HepG2 (cell line): ENCODE measurements around the gene TLCD1. TPM values are rescaled to one million over a fixed set of nuclear protein-coding genes. Genes with fewer than 3 reads are reported as not detected.
A peak's percentile ranks its signal among the peaks of the same experiment; 100 is the strongest.

Experiments
- ATAC-seq: fragments of 200-7000 bp; cut with Tn5 transposase; 3 replicates; pipeline ENCODE4 v1.9.1; 2020; ENCODE audit warnings: mild to moderate bottlenecking, moderate library complexity
- BruUV-seq: library from RNA; stranded (reverse); fragments of 400-500 nt; replicated peaks from 2 replicates; lab custom pipeline; 2021; lab: Mats Ljungman, UMichigan
- CTCF ChIA-PET: fragments of 300-600 bp; formaldehyde crosslinking; extraction: SDS; loops from one replicate; lab custom pipeline; 2021; ENCODE audit warnings: low total read pairs, inconsistent platforms, low intra/inter-chr PET ratio; lab: Yijun Ruan, JAX
- POLR2A ChIA-PET: fragments of 350-600 bp; sonication (Branson Sonifier 250); formaldehyde crosslinking; loops from one replicate; lab custom pipeline; 2020; ENCODE audit warnings: antibody characterized with exemption, inconsistent platforms; lab: Yijun Ruan, JAX
- DNase-seq: peaks from one replicate; pipeline ENCODE4 v3.0.0-alpha.2; 2015; ENCODE audit warnings: low spot score
- FAIRE-seq: peaks from 3 replicates; lab custom pipeline; 2011; peaks lifted over from hg19 to GRCh38; lab: Jason Lieb, UNC
- H2AFZ ChIP-seq: one replicate; pipeline ENCODE4 v1.6.1; 2011; ENCODE audit warnings: low read length, inconsistent platforms
- H3K27ac ChIP-seq: fragments of 300-600 bp; 3 replicates; pipeline ENCODE4 v1.8.0; 2011; ENCODE audit warnings: mixed run types, mild to moderate bottlenecking, mixed read lengths, low read length, inconsistent platforms; ENCODE audit not compliant: insufficient read depth; ENCODE audit errors: extremely low read length
- H3K27me3 ChIP-seq, 2 experiments: fragments of 200-600 bp in 1 of 2; 2 replicates in 1 of 2; 3 replicates in 1 of 2; pipeline versions ENCODE4 v1.6.0 to v1.8.0; 2011; ENCODE audit warnings: low read length in 2 of 2, mild to moderate bottlenecking in 2 of 2, moderate library complexity in 2 of 2, inconsistent platforms in 1 of 2; ENCODE audit not compliant: insufficient read depth in 2 of 2, control insufficient read depth in 1 of 2
- H3K36me3 ChIP-seq, 2 experiments: fragments of 200-600 bp in 1 of 2; replicated peaks in 1 of 2; 2 replicates in 1 of 2; 3 replicates in 1 of 2; pipeline versions ENCODE4 v1.5.1 to v1.8.0; 2011; ENCODE audit warnings: low read length in 2 of 2, inconsistent platforms in 1 of 2; ENCODE audit not compliant: insufficient read depth in 2 of 2, control insufficient read depth in 1 of 2
- H3K4me1 ChIP-seq: 2 replicates; pipeline ENCODE4 v1.5.1; 2012; ENCODE audit warnings: low read length, inconsistent platforms; ENCODE audit not compliant: insufficient read depth
- H3K4me2 ChIP-seq: 2 replicates; pipeline ENCODE4 v1.6.0; 2011; ENCODE audit warnings: low read depth, low read length, inconsistent platforms
- H3K4me3 ChIP-seq, 3 experiments: fragments of 200-600 bp in 1 of 3; sonication (generic), shearing (Covaris generic) in 1 of 3; replicated peaks in 1 of 3; 2 replicates each; pipeline ENCODE4 v1.5.1; 2011 to 2016; ENCODE audit warnings: low read length in 3 of 3, inconsistent platforms in 2 of 3, low read depth in 2 of 3, mild to moderate bottlenecking in 2 of 3, control low read depth in 1 of 3, mixed read lengths in 1 of 3; ENCODE audit not compliant: insufficient read depth in 1 of 3
- H3K79me2 ChIP-seq: one replicate; pipeline ENCODE4 v1.6.1; 2011; ENCODE audit warnings: low read length, inconsistent platforms; ENCODE audit not compliant: insufficient read depth
- H3K9ac ChIP-seq: 2 replicates; pipeline ENCODE4 v1.6.0; 2011; ENCODE audit warnings: mild to moderate bottlenecking, low read depth, low read length, inconsistent platforms; ENCODE audit not compliant: insufficient read depth
- H3K9me3 ChIP-seq: 2 replicates; pipeline ENCODE4 v1.5.1; 2012; ENCODE audit warnings: mild to moderate bottlenecking, low read length
- H4K20me1 ChIP-seq: 2 replicates; pipeline ENCODE4 v1.6.0; 2011; ENCODE audit warnings: inconsistent platforms, mild to moderate bottlenecking, low read length, moderate library complexity; ENCODE audit not compliant: insufficient read depth
- CBX2 ChIP-seq, 2 experiments: fragments of 200-600 bp in 1 of 2; sonication (generic); formaldehyde crosslinking in 1 of 2; IDR thresholded peaks; 2 replicates each; pipeline versions ENCODE4 v1.7.0 to v1.8.1; 2018 to 2022; ENCODE audit warnings: low read depth in 2 of 2, low read length in 1 of 2, mild to moderate bottlenecking in 1 of 2, missing genetic modification reagents in 1 of 2
- CCAR2 ChIP-seq: fragments of 200-400 bp; formaldehyde crosslinking; optimal IDR thresholded peaks from 2 replicates; pipeline ENCODE3; 2018; ENCODE audit warnings: low read depth, mild to moderate bottlenecking, low read length, moderate library complexity
- HNF4A ChIP-seq: sonication (generic); formaldehyde crosslinking; IDR thresholded peaks from 2 replicates; pipeline ENCODE4 v1.4.0; 2020; ENCODE audit warnings: missing genetic modification reagents
- REXO4 ChIP-seq: sonication (generic); formaldehyde crosslinking; IDR thresholded peaks from 2 replicates; pipeline ENCODE4 v1.8.0; 2022; ENCODE audit warnings: missing genetic modification reagents, mild to moderate bottlenecking, borderline replicate concordance
- TAF1 ChIP-seq: sonication (generic); formaldehyde crosslinking; IDR thresholded peaks from 2 replicates; pipeline ENCODE4 v1.4.0; 2020; ENCODE audit warnings: missing genetic modification reagents
- ZNF17 ChIP-seq: sonication (generic); formaldehyde crosslinking; IDR thresholded peaks from 2 replicates; pipeline ENCODE4 v1.5.0; 2020; ENCODE audit warnings: mild to moderate bottlenecking, missing genetic modification reagents
- ZNF296 ChIP-seq: sonication (generic); formaldehyde crosslinking; conservative IDR thresholded peaks from 2 replicates; pipeline ENCODE4 v1.5.0; 2020; ENCODE audit warnings: mild to moderate bottlenecking, missing genetic modification reagents
- ZNF367 ChIP-seq: sonication (generic); formaldehyde crosslinking; IDR thresholded peaks from 2 replicates; pipeline ENCODE4 v1.4.0; 2020; ENCODE audit warnings: missing genetic modification reagents, borderline replicate concordance
- ZNF589 ChIP-seq: sonication (generic); formaldehyde crosslinking; conservative IDR thresholded peaks from 2 replicates; pipeline ENCODE4 v1.8.0; 2022; ENCODE audit warnings: mild to moderate bottlenecking, moderate library complexity, missing genetic modification reagents
- ZNF616 ChIP-seq: sonication (generic); formaldehyde crosslinking; IDR thresholded peaks from 2 replicates; pipeline ENCODE4 v1.5.0; 2020; ENCODE audit warnings: low read depth, mild to moderate bottlenecking, missing genetic modification reagents
- WGBS: methylation state at CpG from one replicate; pipeline ENCODE4 v1.1.6; 2017; ENCODE audit warnings: low lambda C conversion rate; 5-methylcytosine and 5-hydroxymethylcytosine counted together
- in situ Hi-C: cut with HindIII; loops from 2 replicates; pipeline ENCODE4 v1.10.0; 2017; ENCODE audit warnings: low pct_unique_long_range_greater_than_20kb; ENCODE audit not compliant: extremely low pct_ligation_motif_present
- intact Hi-C: fragments of 100-400 bp; cut with micrococcal nuclease; formaldehyde crosslinking; loops from one replicate; pipeline ENCODE4 v1.10.0; 2022; ENCODE audit not compliant: unreplicated experiment
- polyA plus RNA-seq, 8 experiments: library from polyadenylated mRNA; depleted of rRNA in 3 of 8; stranded (reverse) in 7 of 8; unstranded in 1 of 8; fragments of >200 nt; fragmentation: Illumina TruSeq in 4 of 8; extraction: Trizol in 4 of 8; gene quantifications; 2 replicates each; pipeline versions ENCODE4 v1.2.1 to v1.2.3, GENCODE V29; 2011 to 2016; ENCODE audit warnings: low read depth in 4 of 8, missing spikeins in 1 of 8, mixed read lengths in 1 of 8; ENCODE audit not compliant: insufficient read depth in 1 of 8
- total RNA-seq, 5 experiments: library from RNA; depleted of rRNA; stranded (reverse); fragments of >200 nt; fragmentation: Illumina TruSeq; extraction: Trizol; gene quantifications; 2 replicates each; pipeline ENCODE4 v1.2.3, GENCODE V29; 2016; ENCODE audit warnings: low read depth in 1 of 5
- TF ChIP-seq, protein P1 (sequence below): sonication (generic); formaldehyde crosslinking; IDR thresholded peaks from 2 replicates; pipeline ENCODE4 v1.4.0; 2020; ENCODE audit warnings: missing genetic modification reagents
- TF ChIP-seq, protein P2 (sequence below): sonication (generic); formaldehyde crosslinking; IDR thresholded peaks from 2 replicates; pipeline ENCODE4 v1.4.0; 2020; ENCODE audit warnings: low read depth, missing genetic modification reagents
- TF ChIP-seq, protein P3 (sequence below): sonication (generic); formaldehyde crosslinking; IDR thresholded peaks from 2 replicates; pipeline ENCODE4 v1.9.0; 2021; ENCODE audit warnings: missing genetic modification reagents, mild to moderate bottlenecking, borderline replicate concordance
- TF ChIP-seq, protein P4 (sequence below): sonication (generic); formaldehyde crosslinking; IDR thresholded peaks from 2 replicates; pipeline ENCODE4 v1.4.0; 2020; ENCODE audit warnings: missing genetic modification reagents; ENCODE audit errors: not compliant biosample characterization
- TF ChIP-seq, protein P5 (sequence below): sonication (generic); formaldehyde crosslinking; IDR thresholded peaks from 2 replicates; pipeline ENCODE4 v1.4.0; 2020; ENCODE audit warnings: mild to moderate bottlenecking, missing genetic modification reagents

The TLCD1 gene
- total and polyA plus RNA-seq, 2 of the 13 experiments (the other 11 are each of a cell fraction or from before 2014, with no cell fraction given): 14.9 to 19.6 TPM

DNA sequence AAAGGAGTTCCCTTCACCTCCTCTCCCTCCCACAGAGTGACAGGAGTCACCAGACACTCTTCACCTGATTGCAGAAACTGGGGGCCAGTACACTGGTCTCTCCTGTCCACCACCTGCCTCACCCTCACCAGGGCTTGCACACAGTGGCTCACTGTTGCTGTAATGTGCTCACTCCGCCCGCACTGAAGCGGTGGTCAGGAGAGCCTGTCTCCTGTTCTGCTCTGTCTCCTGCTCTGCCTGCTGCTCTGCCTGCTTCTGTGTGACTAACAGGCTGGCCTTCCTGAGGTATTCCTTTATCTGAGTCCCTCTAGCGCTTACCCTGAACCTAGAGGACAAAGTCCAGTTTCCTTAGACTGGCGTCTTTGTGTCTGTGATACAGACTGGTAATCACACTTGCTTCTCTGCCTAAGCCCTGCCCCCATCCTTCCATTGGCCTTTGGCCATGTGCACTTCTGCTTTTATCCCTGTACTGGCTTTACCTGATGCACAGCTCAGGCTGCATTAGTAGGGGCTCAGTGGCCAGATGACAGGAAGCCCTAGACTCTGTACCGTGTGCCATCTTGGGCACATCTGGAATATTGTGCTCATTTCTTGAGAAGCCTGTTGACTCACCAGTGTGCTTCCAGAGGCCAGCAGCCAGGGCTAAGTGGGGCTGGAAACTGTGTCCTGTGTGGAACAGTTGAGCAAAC is 27.6 kb downstream of the TLCD1 start:
- H3K4me3 ChIP-seq: peak overlapping the region in 1 of 3 experiments; percentile 20; a peak in 1 of 6 replicates
- peak overlapping the region; percentile 91 for H3K27ac ChIP-seq
- peak overlapping the region; percentile 57 for H3K4me2 ChIP-seq
- H2AFZ ChIP-seq: no peak overlapping the region
- no peaks in the 10 kb centered on the region for H3K79me2 ChIP-seq
- intact Hi-C loops (loop anchor here (2.0 to 5.0 kb wide), 2 partner anchors 28 to 36 kb away; partner anchors contain the start of genes SDF2, SUPT6H and TLCD1), in situ Hi-C loops (no loop called here)
- no TSS peak for BruUV-seq
- H4K20me1 ChIP-seq: no peaks in the 10 kb centered on the region
- H3K9me3 ChIP-seq: no peaks in the 10 kb centered on the region
- DNase-seq: peak; percentile 100
- H3K9ac ChIP-seq: peak overlapping the region; percentile 68
- peak; percentile 95 for ATAC-seq
- ChIA-PET POLR2A (interaction anchor here (0.7 to 8.2 kb wide), 18 partner anchors 10 to 328 kb away, joined by 3 to 145 read pairs (median 5); partner anchors contain the start of genes BLTP2, NEK8, PIGS and PROCA1), CTCF (no interaction called here)
- WGBS: 0% methylated on average over 6 of the region's 6 CpGs
- peak; percentile 100 for FAIRE-seq
- peaks cover 46 to 80% of the 10 kb centered on the region in 2 experiments for H3K36me3 ChIP-seq
- peaks cover 72% of the 10 kb centered on the region for H3K4me1 ChIP-seq
- H3K27me3 ChIP-seq: no peaks in the 10 kb centered on the region
- TF ChIP-seq TAF1 (CRISPR knock-in tag) (peak; percentile 77), HNF4A (CRISPR knock-in tag) (peak; percentile 99), ZNF367 (no peak), ZNF616 (no peak), ZNF296 (CRISPR knock-in tag) (no peak), ZNF17 (CRISPR knock-in tag) (no peak), CBX2 (IDR thresholded peaks at IDR 0.05; ENCODE audit: low read depth, low read length) (no peak), CBX2 (CRISPR knock-in tag; IDR thresholded peaks at IDR 0.05; ENCODE audit: low read depth) (no peak), CCAR2 (peak; percentile 53), ZNF589 (CRISPR knock-in tag) (peak; percentile 75), REXO4 (CRISPR knock-in tag) (no peak)
- TF ChIP-seq, protein P1, sequence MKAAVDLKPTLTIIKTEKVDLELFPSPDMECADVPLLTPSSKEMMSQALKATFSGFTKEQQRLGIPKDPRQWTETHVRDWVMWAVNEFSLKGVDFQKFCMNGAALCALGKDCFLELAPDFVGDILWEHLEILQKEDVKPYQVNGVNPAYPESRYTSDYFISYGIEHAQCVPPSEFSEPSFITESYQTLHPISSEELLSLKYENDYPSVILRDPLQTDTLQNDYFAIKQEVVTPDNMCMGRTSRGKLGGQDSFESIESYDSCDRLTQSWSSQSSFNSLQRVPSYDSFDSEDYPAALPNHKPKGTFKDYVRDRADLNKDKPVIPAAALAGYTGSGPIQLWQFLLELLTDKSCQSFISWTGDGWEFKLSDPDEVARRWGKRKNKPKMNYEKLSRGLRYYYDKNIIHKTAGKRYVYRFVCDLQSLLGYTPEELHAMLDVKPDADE: no peak
- TF ChIP-seq, protein P2, sequence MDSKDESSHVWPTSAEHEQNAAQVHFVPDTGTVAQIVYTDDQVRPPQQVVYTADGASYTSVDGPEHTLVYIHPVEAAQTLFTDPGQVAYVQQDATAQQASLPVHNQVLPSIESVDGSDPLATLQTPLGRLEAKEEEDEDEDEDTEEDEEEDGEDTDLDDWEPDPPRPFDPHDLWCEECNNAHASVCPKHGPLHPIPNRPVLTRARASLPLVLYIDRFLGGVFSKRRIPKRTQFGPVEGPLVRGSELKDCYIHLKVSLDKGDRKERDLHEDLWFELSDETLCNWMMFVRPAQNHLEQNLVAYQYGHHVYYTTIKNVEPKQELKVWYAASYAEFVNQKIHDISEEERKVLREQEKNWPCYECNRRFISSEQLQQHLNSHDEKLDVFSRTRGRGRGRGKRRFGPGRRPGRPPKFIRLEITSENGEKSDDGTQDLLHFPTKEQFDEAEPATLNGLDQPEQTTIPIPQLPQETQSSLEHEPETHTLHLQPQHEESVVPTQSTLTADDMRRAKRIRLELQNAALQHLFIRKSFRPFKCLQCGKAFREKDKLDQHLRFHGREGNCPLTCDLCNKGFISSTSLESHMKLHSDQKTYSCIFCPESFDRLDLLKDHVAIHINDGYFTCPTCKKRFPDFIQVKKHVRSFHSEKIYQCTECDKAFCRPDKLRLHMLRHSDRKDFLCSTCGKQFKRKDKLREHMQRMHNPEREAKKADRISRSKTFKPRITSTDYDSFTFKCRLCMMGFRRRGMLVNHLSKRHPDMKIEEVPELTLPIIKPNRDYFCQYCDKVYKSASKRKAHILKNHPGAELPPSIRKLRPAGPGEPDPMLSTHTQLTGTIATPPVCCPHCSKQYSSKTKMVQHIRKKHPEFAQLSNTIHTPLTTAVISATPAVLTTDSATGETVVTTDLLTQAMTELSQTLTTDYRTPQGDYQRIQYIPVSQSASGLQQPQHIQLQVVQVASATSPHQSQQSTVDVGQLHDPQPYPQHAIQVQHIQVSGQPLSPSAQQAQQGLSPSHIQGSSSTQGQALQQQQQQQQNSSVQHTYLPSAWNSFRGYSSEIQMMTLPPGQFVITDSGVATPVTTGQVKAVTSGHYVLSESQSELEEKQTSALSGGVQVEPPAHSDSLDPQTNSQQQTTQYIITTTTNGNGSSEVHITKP (CRISPR knock-in tag): peak; percentile 52; the same call in 1 of the 2 replicates
- TF ChIP-seq, protein P3, sequence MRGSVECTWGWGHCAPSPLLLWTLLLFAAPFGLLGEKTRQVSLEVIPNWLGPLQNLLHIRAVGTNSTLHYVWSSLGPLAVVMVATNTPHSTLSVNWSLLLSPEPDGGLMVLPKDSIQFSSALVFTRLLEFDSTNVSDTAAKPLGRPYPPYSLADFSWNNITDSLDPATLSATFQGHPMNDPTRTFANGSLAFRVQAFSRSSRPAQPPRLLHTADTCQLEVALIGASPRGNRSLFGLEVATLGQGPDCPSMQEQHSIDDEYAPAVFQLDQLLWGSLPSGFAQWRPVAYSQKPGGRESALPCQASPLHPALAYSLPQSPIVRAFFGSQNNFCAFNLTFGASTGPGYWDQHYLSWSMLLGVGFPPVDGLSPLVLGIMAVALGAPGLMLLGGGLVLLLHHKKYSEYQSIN (CRISPR knock-in tag): no peak
- TF ChIP-seq, protein P4, sequence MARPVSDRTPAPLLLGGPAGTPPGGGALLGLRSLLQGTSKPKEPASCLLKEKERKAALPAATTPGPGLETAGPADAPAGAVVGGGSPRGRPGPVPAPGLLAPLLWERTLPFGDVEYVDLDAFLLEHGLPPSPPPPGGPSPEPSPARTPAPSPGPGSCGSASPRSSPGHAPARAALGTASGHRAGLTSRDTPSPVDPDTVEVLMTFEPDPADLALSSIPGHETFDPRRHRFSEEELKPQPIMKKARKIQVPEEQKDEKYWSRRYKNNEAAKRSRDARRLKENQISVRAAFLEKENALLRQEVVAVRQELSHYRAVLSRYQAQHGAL (CRISPR knock-in tag): no peak
- TF ChIP-seq, protein P5, sequence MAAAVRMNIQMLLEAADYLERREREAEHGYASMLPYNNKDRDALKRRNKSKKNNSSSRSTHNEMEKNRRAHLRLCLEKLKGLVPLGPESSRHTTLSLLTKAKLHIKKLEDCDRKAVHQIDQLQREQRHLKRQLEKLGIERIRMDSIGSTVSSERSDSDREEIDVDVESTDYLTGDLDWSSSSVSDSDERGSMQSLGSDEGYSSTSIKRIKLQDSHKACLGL (CRISPR knock-in tag): no peak
